GM23338 (cell line): Measurements from ENCODE around the gene PLAAT2. TPM values are rescaled to one million over a fixed set of nuclear protein-coding genes. Genes with fewer than 3 reads are reported as not detected.

ENCODE experiments used
- ATAC-seq: fragments of 200-7000 bp; cut with Tn5 transposase; 3 replicates; pipeline ENCODE4 v1.9.1; 2020
- DNase-seq: peaks from one replicate; pipeline ENCODE4 v3.0.0-alpha.2; 2015; ENCODE audit warnings: low spot score
- H2AFZ ChIP-seq: fragments of 200-600 bp; sonication (generic); 2 replicates; pipeline ENCODE4 v1.8.0; 2016; ENCODE audit warnings: antibody characterized with exemption, mild to moderate bottlenecking, moderate library complexity
- H3F3A ChIP-seq: fragments of 200-600 bp; sonication (generic); replicated peaks from 2 replicates; pipeline ENCODE4 v1.8.0; 2017; ENCODE audit warnings: antibody characterized with exemption, mixed run types, low read depth
- H3K27ac ChIP-seq: fragments of 200-600 bp; sonication (generic); 2 replicates; pipeline ENCODE4 v1.6.1; 2016; ENCODE audit warnings: low read depth
- H3K27me3 ChIP-seq: fragments of 200-600 bp; sonication (generic); 2 replicates; pipeline ENCODE4 v1.8.0; 2016; ENCODE audit warnings: mild to moderate bottlenecking, mixed run types, moderate library complexity; ENCODE audit not compliant: insufficient read depth
- H3K36me3 ChIP-seq: fragments of 200-600 bp; sonication (generic); 2 replicates; pipeline ENCODE4 v1.8.0; 2016; ENCODE audit warnings: mild to moderate bottlenecking; ENCODE audit not compliant: insufficient read depth
- H3K4me1 ChIP-seq: fragments of 200-600 bp; sonication (generic); 2 replicates; pipeline ENCODE4 v1.8.0; 2016; ENCODE audit warnings: mild to moderate bottlenecking, moderate library complexity; ENCODE audit not compliant: insufficient read depth
- H3K4me2 ChIP-seq: fragments of 200-600 bp; sonication (generic); 2 replicates; pipeline ENCODE4 v1.7.1; 2017; ENCODE audit warnings: mixed run types
- H3K4me3 ChIP-seq: fragments of 200-600 bp; sonication (generic); 2 replicates; pipeline ENCODE4 v1.6.1; 2016; ENCODE audit warnings: mixed run types
- H3K79me2 ChIP-seq: fragments of 200-600 bp; sonication (generic); replicated peaks from 2 replicates; pipeline ENCODE4 v1.8.0; 2017; ENCODE audit warnings: mild to moderate bottlenecking; ENCODE audit not compliant: insufficient read depth
- H3K9me2 ChIP-seq: fragments of 200-600 bp; sonication (generic); 2 replicates; pipeline ENCODE4 v1.8.0; 2017; ENCODE audit not compliant: insufficient read depth
- H4K20me1 ChIP-seq: fragments of 200-600 bp; sonication (generic); replicated peaks from 2 replicates; pipeline ENCODE4 v1.8.0; 2017; ENCODE audit warnings: mild to moderate bottlenecking; ENCODE audit not compliant: insufficient read depth
- H3K27ac Mint-ChIP-seq: 2 replicates; pipeline ENCODE4 v1.8.0; 2020; ENCODE audit warnings: inconsistent platforms, mild to moderate bottlenecking, moderate library complexity, mixed read lengths
- H3K27me3 Mint-ChIP-seq: 3 replicates; pipeline ENCODE4 v1.8.0; 2022; ENCODE audit warnings: low read depth, mild to moderate bottlenecking, moderate library complexity, mixed read lengths, inconsistent platforms; ENCODE audit not compliant: insufficient read depth, poor library complexity
- H3K36me3 Mint-ChIP-seq: 3 replicates; pipeline ENCODE4 v1.8.0; 2021; ENCODE audit warnings: low read depth, mild to moderate bottlenecking, inconsistent platforms, moderate library complexity, mixed read lengths
- H3K4me1 Mint-ChIP-seq: 3 replicates; pipeline ENCODE4 v1.8.0; 2020; ENCODE audit warnings: mild to moderate bottlenecking, inconsistent platforms, mixed read lengths
- H3K4me3 Mint-ChIP-seq: 3 replicates; pipeline ENCODE4 v1.8.0; 2021; ENCODE audit warnings: moderate library complexity, mild to moderate bottlenecking, inconsistent platforms, mixed read lengths
- H3K9me3 Mint-ChIP-seq: 3 replicates; pipeline ENCODE4 v1.8.0; 2020; ENCODE audit warnings: moderate library complexity, mild to moderate bottlenecking, inconsistent platforms, mixed read lengths
- CREB1 ChIP-seq: fragments of 250-450 bp; sonication (Bioruptor Pico); IDR thresholded peaks from 2 replicates; pipeline ENCODE4 v1.5.0; 2020; ENCODE audit warnings: low read depth, mild to moderate bottlenecking, moderate library complexity
- CTCF ChIP-seq, 2 experiments: fragments of 200-600 bp in 1 of 2; sonication (generic) in 1 of 2; conservative IDR thresholded peaks; 2 replicates each; pipeline versions ENCODE4 v1.5.1 to v1.6.1; 2016 to 2017; ENCODE audit warnings: antibody characterized with exemption in 2 of 2, low read depth in 2 of 2, mild to moderate bottlenecking in 2 of 2, moderate library complexity in 1 of 2
- EZH2 ChIP-seq: fragments of 200-600 bp; sonication (generic); IDR thresholded peaks from one replicate; pipeline ENCODE4 v1.8.0; 2017; ENCODE audit warnings: antibody characterized with exemption, mild to moderate bottlenecking, low read depth; ENCODE audit not compliant: unreplicated experiment
- EZH2phosphoT487 ChIP-seq: fragments of 200-600 bp; sonication (generic); IDR thresholded peaks from one replicate; pipeline ENCODE4 v1.8.1; 2018; ENCODE audit warnings: antibody characterized with exemption; ENCODE audit not compliant: unreplicated experiment
- JUNB ChIP-seq: IDR thresholded peaks from one replicate; pipeline ENCODE4 v1.6.1; 2016; ENCODE audit warnings: antibody characterized with exemption; ENCODE audit not compliant: unreplicated experiment
- POLR2AphosphoS5 ChIP-seq: IDR thresholded peaks from 2 replicates; pipeline ENCODE4 v1.6.1; 2016; ENCODE audit warnings: antibody characterized with exemption, low read depth
- REST ChIP-seq: IDR thresholded peaks from one replicate; pipeline ENCODE4 v1.6.1; 2018; ENCODE audit warnings: antibody characterized with exemption; ENCODE audit not compliant: unreplicated experiment
- STAT1 ChIP-seq: IDR thresholded peaks from one replicate; pipeline ENCODE4 v1.6.1; 2016; ENCODE audit warnings: antibody characterized with exemption; ENCODE audit not compliant: unreplicated experiment
- ZNF114 ChIP-seq: fragments of 250-450 bp; sonication (Bioruptor Pico); IDR thresholded peaks from 2 replicates; pipeline ENCODE4 v1.5.0; 2020; ENCODE audit warnings: mild to moderate bottlenecking, moderate library complexity
- ZNF331 ChIP-seq: fragments of 250-450 bp; sonication (Bioruptor Pico); IDR thresholded peaks from 2 replicates; pipeline ENCODE4 v1.5.0; 2020; ENCODE audit warnings: low read depth, mild to moderate bottlenecking, moderate library complexity
- polyA plus RNA-seq: library from polyadenylated mRNA; unstranded; fragments of >200 nt; fragmentation: Nextera tagmentation; extraction: Ambion mirVana; gene quantifications from 2 replicates; pipeline ENCODE4 v1.2.1, GENCODE V29; 2016
- total RNA-seq: library from RNA; depleted of rRNA; stranded (reverse); fragments of >200 nt; shearing (Covaris generic); gene quantifications from 2 replicates; pipeline ENCODE4 v1.2.3, GENCODE V29; 2014
- TF ChIP-seq, protein P1 (sequence below): IDR thresholded peaks from 2 replicates; pipeline ENCODE4 v1.6.1; 2016; ENCODE audit warnings: antibody characterized with exemption

Gene PLAAT2
- total and polyA plus RNA-seq, 2 experiments from 2014 or later: 0.66 to 0.78 TPM

GRCh38 chr11:63518548-63518947, 44.6 kb downstream of the PLAAT2 start:
- Mint-ChIP-seq H3K27ac (no peak overlapping the region), H3K4me1 (no peaks in the 10 kb centered on the region), H3K4me3 (no peak overlapping the region), H3K9me3 (peaks cover 28% of the 10 kb centered on the region), H3K36me3 (peaks cover 16% of the 10 kb centered on the region), H3K27me3 (no peaks in the 10 kb centered on the region)
- Histone ChIP-seq H3F3A (no peaks in the 10 kb centered on the region), H3K36me3 (peaks cover 18% of the 10 kb centered on the region), H3K4me3 (no peak overlapping the region), H2AFZ (no peak overlapping the region), H4K20me1 (no peaks in the 10 kb centered on the region), H3K79me2 (no peaks in the 10 kb centered on the region), H3K4me1 (no peaks in the 10 kb centered on the region), H3K4me2 (no peak overlapping the region), H3K27me3 (no peaks in the 10 kb centered on the region), H3K27ac (no peak overlapping the region), H3K9me2 (peaks cover 4% of the 10 kb centered on the region; the same call in 1 of the 2 replicates)
- ATAC-seq: no peak
- DNase-seq: no peak
- no peak for TF ChIP-seq POLR2AphosphoS5
- TF ChIP-seq STAT1: no peak
- TF ChIP-seq JUNB: no peak
- no peak for TF ChIP-seq REST

DNA sequence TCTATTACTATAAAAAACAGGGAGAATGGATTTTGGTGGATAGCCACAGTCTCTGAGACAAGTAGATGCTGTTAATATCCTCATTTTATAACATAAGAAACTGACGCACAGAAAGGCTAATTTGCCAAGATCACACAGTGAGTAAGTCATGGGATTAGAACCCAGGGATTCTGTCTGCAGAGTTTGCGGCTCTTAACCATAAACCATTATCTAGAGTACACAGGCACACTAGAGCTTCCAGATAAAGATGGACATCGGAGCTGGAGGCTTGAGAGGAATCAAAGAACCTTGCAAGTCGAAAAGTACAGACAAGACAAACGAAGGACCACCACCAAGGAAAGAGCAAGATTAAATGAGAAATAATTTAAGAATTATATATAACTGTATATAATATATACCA, 46.0 kb downstream of the PLAAT2 start:
- no peak overlapping the region for H3K27ac ChIP-seq
- H3K27me3 ChIP-seq: no peaks in the 10 kb centered on the region
- H3K9me2 ChIP-seq: peaks cover 4% of the 10 kb centered on the region; the same call in 1 of the 2 replicates
- Mint-ChIP-seq H3K36me3 (peaks cover 10% of the 10 kb centered on the region; the same call in 2 of the 3 replicates), H3K4me3 (no peak overlapping the region), H3K27ac (no peak overlapping the region), H3K9me3 (peaks cover 19% of the 10 kb centered on the region), H3K4me1 (no peaks in the 10 kb centered on the region), H3K27me3 (no peaks in the 10 kb centered on the region)
- ATAC-seq: no peak
- H2AFZ ChIP-seq: no peak overlapping the region
- H3K4me2 ChIP-seq: no peak overlapping the region
- DNase-seq: no peak
- no peaks in the 10 kb centered on the region for H3K4me1 ChIP-seq
- no peaks in the 10 kb centered on the region for H3F3A ChIP-seq
- H3K79me2 ChIP-seq: no peaks in the 10 kb centered on the region
- H4K20me1 ChIP-seq: no peaks in the 10 kb centered on the region
- peaks cover 11% of the 10 kb centered on the region; the same call in 1 of the 2 replicates for H3K36me3 ChIP-seq
- H3K4me3 ChIP-seq: no peak overlapping the region
- TF ChIP-seq ZNF331 (CRISPR knock-in tag): no peak
- TF ChIP-seq, protein P1, sequence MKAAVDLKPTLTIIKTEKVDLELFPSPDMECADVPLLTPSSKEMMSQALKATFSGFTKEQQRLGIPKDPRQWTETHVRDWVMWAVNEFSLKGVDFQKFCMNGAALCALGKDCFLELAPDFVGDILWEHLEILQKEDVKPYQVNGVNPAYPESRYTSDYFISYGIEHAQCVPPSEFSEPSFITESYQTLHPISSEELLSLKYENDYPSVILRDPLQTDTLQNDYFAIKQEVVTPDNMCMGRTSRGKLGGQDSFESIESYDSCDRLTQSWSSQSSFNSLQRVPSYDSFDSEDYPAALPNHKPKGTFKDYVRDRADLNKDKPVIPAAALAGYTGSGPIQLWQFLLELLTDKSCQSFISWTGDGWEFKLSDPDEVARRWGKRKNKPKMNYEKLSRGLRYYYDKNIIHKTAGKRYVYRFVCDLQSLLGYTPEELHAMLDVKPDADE: no peak
- no peak for TF ChIP-seq JUNB
- TF ChIP-seq ZNF114 (CRISPR knock-in tag): no peak
- TF ChIP-seq REST: no peak
- TF ChIP-seq STAT1: no peak
- no peak for TF ChIP-seq EZH2phosphoT487
- TF ChIP-seq POLR2AphosphoS5: no peak
- no peak for TF ChIP-seq CTCF (conservative IDR thresholded peaks at IDR 0.05; ENCODE audit: low read depth in 2 of 2)
- TF ChIP-seq CREB1 (CRISPR knock-in tag): no peak
- TF ChIP-seq EZH2: no peak
